Mammary epithelial cell (primary cell): ENCODE measurements around the gene GARNL3.

Experiments used
- CTCF ChIP-seq, 2 donors: IDR thresholded peaks in 1 of 2; conservative IDR thresholded peaks in 1 of 2; 2 replicates each; pipeline ENCODE4 v1.5.1; 2011 to 2012; ENCODE audit warnings: inconsistent platforms in 2 of 2, low read length in 2 of 2, mild to moderate bottlenecking in 2 of 2, control low read depth in 1 of 2, low read depth in 1 of 2; ENCODE audit not compliant: insufficient read depth in 1 of 2; ENCODE audit errors: extremely low read depth in 1 of 2
- EZH2 ChIP-seq: IDR thresholded peaks from 2 replicates; pipeline ENCODE4 v1.6.1; 2012; ENCODE audit warnings: low read length, inconsistent platforms, borderline replicate concordance

GRCh38 chr9:127277099-127277498, 12.5 kb downstream of the GARNL3 start:
- TF ChIP-seq EZH2 (no peak), CTCF (conservative IDR thresholded peaks at IDR 0.05 in 1 of 2, IDR thresholded peaks at IDR 0.05 in 1 of 2; ENCODE audit: extremely low read depth in 1 of 2, insufficient read depth in 1 of 2, low read depth in 1 of 2, low read length in 2 of 2) (no peak)
